ENCODE data around the gene PLK2. TPM values are rescaled to one million over a fixed set of nuclear protein-coding genes. Genes with fewer than 3 reads are reported as not detected.

PLK2 gene
- total RNA-seq, 4 donors from 2014 or later = 27.2 to 126 (median 90.9) TPM

GRCh38 chr5:58410441-58410840 lies 49.4 kb downstream of the PLK2 start:
- ATAC-seq (ENCODE audit: low FRiP score) (no peak), DNase-seq (ENCODE audit: low spot score) (no peak)
- no peak for TF ChIP-seq CTCF (IDR thresholded peaks at IDR 0.05)

GRCh38 chr5:58407042-58407719 lies 52.7 kb downstream of the PLK2 start:
- DNase-seq (ENCODE audit: low spot score) (no peak), ATAC-seq (ENCODE audit: low FRiP score) (no peak)
- TF ChIP-seq CTCF (IDR thresholded peaks at IDR 0.05) = no peak

GRCh38 chr5:58406394-58406793 lies 53.5 kb downstream of the PLK2 start:
- DNase-seq (ENCODE audit: low spot score) = no peak
- ATAC-seq (ENCODE audit: low FRiP score) = no peak
- no peak for TF ChIP-seq CTCF (IDR thresholded peaks at IDR 0.05)

- no peak for DNase-seq (ENCODE audit: low spot score)
- TF ChIP-seq CTCF (IDR thresholded peaks at IDR 0.05) = no peak
- ATAC-seq (ENCODE audit: low FRiP score) = no peak
Measured at GRCh38 chr5:58405175-58405574, 54.7 kb downstream of the PLK2 start.

GRCh38 chr5:58404734-58405133 lies 55.2 kb downstream of the PLK2 start:
- DNase-seq (ENCODE audit: low spot score) = no peak

More at GRCh38 chr5:58404734-58405133, 55.2 kb downstream of the PLK2 start:
- ATAC-seq (ENCODE audit: low FRiP score) = no peak
- TF ChIP-seq CTCF (IDR thresholded peaks at IDR 0.05) = no peak

Other genes starting within 250 kb of the PLK2 start
- 1 to 10 TPM in 3 of 4 donors, under 1 TPM in 1; 0.72 to 6.1 (median 1.4) TPM for gene GAPT, start 31.3 kb upstream of the PLK2 start, total RNA-seq
- gene RAB3C, start 123.0 kb upstream of the PLK2 start, total RNA-seq = 1 to 10 TPM in 3 of 4 donors, under 1 TPM in 1; 0.28 to 5.5 (median 2.0) TPM

Measured in omental fat pad (tissue), 4 donors.